Vagina (tissue), 2 donors: Measurements from ENCODE around the gene RASA2. TPM values are rescaled to one million over a fixed set of nuclear protein-coding genes. Genes with fewer than 3 reads are reported as not detected.

Experiments used
- DNase-seq, 2 donors: peaks; one replicate each; pipeline ENCODE4 v3.0.0-alpha.2; 2017; ENCODE audit errors: extremely low spot score in 2 of 2
- H3K27ac ChIP-seq: fragments of 200-600 bp; sonication (generic); one replicate; pipeline ENCODE4 v1.5.1; 2019
- H3K27me3 ChIP-seq: fragments of 200-600 bp; sonication (generic); one replicate; pipeline ENCODE4 v1.5.1; 2019
- H3K36me3 ChIP-seq, 2 donors: fragments of 200-600 bp; sonication (generic); one replicate each; pipeline ENCODE4 v1.5.1; 2017 to 2019
- H3K4me1 ChIP-seq: fragments of 200-600 bp; sonication (generic); one replicate; pipeline ENCODE4 v1.5.1; 2019
- H3K4me3 ChIP-seq, 2 donors: fragments of 200-600 bp; sonication (generic); 1 replicate in 1 of 2; 2 replicates in 1 of 2; pipeline ENCODE4 v1.5.1; 2016 to 2019
- H3K9me3 ChIP-seq: fragments of 200-600 bp; sonication (generic); one replicate; pipeline ENCODE4 v1.5.1; 2019
- POLR2A ChIP-seq, 2 donors: fragments of 450-650 bp; IDR thresholded peaks; one replicate each; pipeline ENCODE4 v1.6.1; 2017; ENCODE audit warnings: antibody characterized with exemption in 2 of 2, mild to moderate bottlenecking in 2 of 2, moderate library complexity in 2 of 2
- POLR2AphosphoS5 ChIP-seq, 2 donors: sonication (generic); formaldehyde crosslinking; IDR thresholded peaks; one replicate each; pipeline ENCODE4 v1.9.0; 2017; ENCODE audit warnings: antibody characterized with exemption in 2 of 2, mild to moderate bottlenecking in 2 of 2, low read depth in 1 of 2; ENCODE audit not compliant: insufficient read depth in 1 of 2
- intact Hi-C: fragments of 100-400 bp; cut with DNase I; formaldehyde crosslinking; loops from one replicate; pipeline ENCODE4 v1.15.1; 2023
- total RNA-seq: library from RNA; depleted of rRNA; stranded (reverse); fragments of >200 nt; gene quantifications from one replicate; pipeline ENCODE4 v1.2.3, GENCODE V29; 2016
- TF ChIP-seq, protein P1 (sequence below), 3 experiments: fragments of 450-650 bp in 2 of 3; fragments of 200-600 bp in 1 of 3; sonication (generic) in 1 of 3; IDR thresholded peaks; one replicate each; pipeline ENCODE4 v1.5.1; 2017 to 2019; ENCODE audit warnings: antibody characterized with exemption in 3 of 3, mild to moderate bottlenecking in 2 of 3, moderate library complexity in 2 of 3

Gene RASA2
- total RNA-seq, 1 donor from 2014 or later: 18.4 TPM

GRCh38 chr3:141575879-141576743 lies 89.3 kb downstream of the RASA2 start:
- TF ChIP-seq, protein P1, sequence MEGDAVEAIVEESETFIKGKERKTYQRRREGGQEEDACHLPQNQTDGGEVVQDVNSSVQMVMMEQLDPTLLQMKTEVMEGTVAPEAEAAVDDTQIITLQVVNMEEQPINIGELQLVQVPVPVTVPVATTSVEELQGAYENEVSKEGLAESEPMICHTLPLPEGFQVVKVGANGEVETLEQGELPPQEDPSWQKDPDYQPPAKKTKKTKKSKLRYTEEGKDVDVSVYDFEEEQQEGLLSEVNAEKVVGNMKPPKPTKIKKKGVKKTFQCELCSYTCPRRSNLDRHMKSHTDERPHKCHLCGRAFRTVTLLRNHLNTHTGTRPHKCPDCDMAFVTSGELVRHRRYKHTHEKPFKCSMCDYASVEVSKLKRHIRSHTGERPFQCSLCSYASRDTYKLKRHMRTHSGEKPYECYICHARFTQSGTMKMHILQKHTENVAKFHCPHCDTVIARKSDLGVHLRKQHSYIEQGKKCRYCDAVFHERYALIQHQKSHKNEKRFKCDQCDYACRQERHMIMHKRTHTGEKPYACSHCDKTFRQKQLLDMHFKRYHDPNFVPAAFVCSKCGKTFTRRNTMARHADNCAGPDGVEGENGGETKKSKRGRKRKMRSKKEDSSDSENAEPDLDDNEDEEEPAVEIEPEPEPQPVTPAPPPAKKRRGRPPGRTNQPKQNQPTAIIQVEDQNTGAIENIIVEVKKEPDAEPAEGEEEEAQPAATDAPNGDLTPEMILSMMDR (IDR thresholded peaks at IDR 0.05): peak in 2 of 3 experiments; percentile 30
- TF ChIP-seq POLR2AphosphoS5 (IDR thresholded peaks at IDR 0.05; ENCODE audit: insufficient read depth in 1 of 2, low read depth in 1 of 2) (no peak), POLR2A (IDR thresholded peaks at IDR 0.05) (no peak)
- Histone ChIP-seq H3K4me1 (no peaks in the 10 kb centered on the region), H3K27ac (peak overlapping the region; percentile 31), H3K4me3 (no peak overlapping the region), H3K27me3 (no peaks in the 10 kb centered on the region), H3K9me3 (no peaks in the 10 kb centered on the region), H3K36me3 (peaks cover 0 to 49% of the 10 kb centered on the region in 2 donors)
- DNase-seq: no peak
- intact Hi-C loops: no loop called here

GRCh38 chr3:141576744-141577052 lies 89.9 kb downstream of the RASA2 start:
- intact Hi-C loops: no loop called here

GRCh38 chr3:141578202-141578973 lies 91.6 kb downstream of the RASA2 start:
- Histone ChIP-seq H3K27ac (no peak overlapping the region), H3K27me3 (no peaks in the 10 kb centered on the region), H3K4me1 (no peaks in the 10 kb centered on the region), H3K36me3 (peaks cover 0 to 38% of the 10 kb centered on the region in 2 donors), H3K4me3 (no peak overlapping the region), H3K9me3 (no peaks in the 10 kb centered on the region)
- no peak for TF ChIP-seq POLR2AphosphoS5 (IDR thresholded peaks at IDR 0.05; ENCODE audit: insufficient read depth in 1 of 2, low read depth in 1 of 2)
- no peak for TF ChIP-seq POLR2A (IDR thresholded peaks at IDR 0.05)
- intact Hi-C loops: no loop called here
- no peak for DNase-seq

More at GRCh38 chr3:141576744-141577052, 89.9 kb downstream of the RASA2 start:
- DNase-seq: no peak
- Histone ChIP-seq H3K27me3 (no peaks in the 10 kb centered on the region), H3K4me1 (no peaks in the 10 kb centered on the region), H3K9me3 (no peaks in the 10 kb centered on the region), H3K4me3 (no peak overlapping the region), H3K36me3 (peaks cover 0 to 47% of the 10 kb centered on the region in 2 donors), H3K27ac (no peak overlapping the region)
- no peak for TF ChIP-seq POLR2AphosphoS5 (IDR thresholded peaks at IDR 0.05; ENCODE audit: insufficient read depth in 1 of 2, low read depth in 1 of 2)
- TF ChIP-seq, protein P1 (IDR thresholded peaks at IDR 0.05): no peak
- no peak for TF ChIP-seq POLR2A (IDR thresholded peaks at IDR 0.05)

DNA sequence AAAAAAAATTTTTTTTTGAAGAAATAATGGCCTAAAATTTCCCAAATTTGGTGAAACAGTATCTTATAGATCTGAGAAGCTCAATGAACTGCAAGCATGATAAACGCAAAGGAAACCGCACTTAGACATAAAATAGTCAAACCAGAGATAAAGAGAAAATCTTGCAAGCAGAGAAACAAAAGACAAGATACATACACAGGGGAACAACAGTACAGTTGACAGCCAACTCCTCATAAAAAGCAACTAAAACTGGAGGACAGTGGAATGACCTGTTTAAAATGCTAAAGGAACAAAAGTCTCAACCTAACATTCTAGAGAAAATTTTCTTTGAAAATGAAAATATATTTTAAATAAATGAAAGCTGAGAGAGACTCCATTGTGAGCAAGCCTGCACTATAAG lies 107.5 kb downstream of the RASA2 start:
- Histone ChIP-seq H3K4me3 (no peak overlapping the region), H3K36me3 (peaks cover 0 to 37% of the 10 kb centered on the region in 2 donors), H3K27ac (no peak overlapping the region), H3K27me3 (no peaks in the 10 kb centered on the region), H3K4me1 (no peaks in the 10 kb centered on the region), H3K9me3 (no peaks in the 10 kb centered on the region)
- no peak for DNase-seq
- TF ChIP-seq POLR2A (IDR thresholded peaks at IDR 0.05) (no peak), POLR2AphosphoS5 (IDR thresholded peaks at IDR 0.05; ENCODE audit: insufficient read depth in 1 of 2, low read depth in 1 of 2) (no peak)
- TF ChIP-seq, protein P1 (IDR thresholded peaks at IDR 0.05): no peak
- intact Hi-C loops: no loop called here

DNA sequence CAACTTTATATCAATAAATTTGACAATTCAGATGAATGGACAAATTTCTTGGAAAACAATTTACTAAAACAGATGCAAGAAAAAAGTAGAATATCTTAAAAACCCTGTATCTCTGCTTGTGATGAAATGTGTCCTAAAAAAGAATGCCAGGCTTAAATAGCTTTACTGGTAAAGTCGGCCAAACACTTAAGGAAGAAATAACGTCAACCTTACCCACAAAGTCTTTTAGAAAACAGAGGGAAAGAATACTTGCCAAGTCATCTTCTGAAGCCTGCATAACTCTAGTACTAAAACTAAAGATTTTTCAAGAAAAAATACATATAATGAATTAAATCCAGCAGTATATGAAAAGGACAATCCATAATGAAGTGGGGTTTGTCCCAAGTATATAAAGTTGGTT lies 111.1 kb downstream of the RASA2 start:
- Histone ChIP-seq H3K27me3 (no peaks in the 10 kb centered on the region), H3K36me3 (peaks cover 0 to 23% of the 10 kb centered on the region in 2 donors), H3K4me1 (no peaks in the 10 kb centered on the region), H3K4me3 (no peak overlapping the region), H3K27ac (no peak overlapping the region), H3K9me3 (no peaks in the 10 kb centered on the region)
- no peak for DNase-seq
- intact Hi-C loops: no loop called here
- no peak for TF ChIP-seq POLR2AphosphoS5 (IDR thresholded peaks at IDR 0.05; ENCODE audit: insufficient read depth in 1 of 2, low read depth in 1 of 2)
- TF ChIP-seq, protein P1 (IDR thresholded peaks at IDR 0.05): no peak
- no peak for TF ChIP-seq POLR2A (IDR thresholded peaks at IDR 0.05)
